VCaP (cell line): Measurements from ENCODE around the gene STXBP5.

Experiments used
- H3K27ac ChIP-seq: fragments of 450-650 bp; 2 replicates; pipeline ENCODE4 v1.5.1; 2017
- CTCF ChIP-seq: fragments of 450-650 bp; conservative IDR thresholded peaks from 2 replicates; pipeline ENCODE4 v1.5.1; 2017; ENCODE audit warnings: mild to moderate bottlenecking, moderate library complexity

STXBP5 gene

GRCh38 chr6:147204060-147204785, at the start of gene STXBP5:
TSS of gene STXBP5 (plus strand) at chr6:147204417. CDS start at chr6:147204533, 116 bp downstream.
- TF ChIP-seq CTCF: no peak
- H3K27ac ChIP-seq: peak within 1 kb of the TSS; percentile 99

GRCh38 chr6:147154454-147154853, 49.8 kb upstream of the STXBP5 start:
- no peak for TF ChIP-seq CTCF

GRCh38 chr6:147156218-147156617, 48.0 kb upstream of the STXBP5 start:
- no peak for TF ChIP-seq CTCF

More at GRCh38 chr6:147154454-147154853, 49.8 kb upstream of the STXBP5 start:
- H3K27ac ChIP-seq: no peak overlapping the region

GRCh38 chr6:147156799-147157382, 47.3 kb upstream of the STXBP5 start:
- H3K27ac ChIP-seq: no peak overlapping the region
- TF ChIP-seq CTCF: no peak

More at GRCh38 chr6:147156218-147156617, 48.0 kb upstream of the STXBP5 start:
- H3K27ac ChIP-seq: no peak overlapping the region

- no peak overlapping the region for H3K27ac ChIP-seq
- no peak for TF ChIP-seq CTCF
Observed at GRCh38 chr6:147157930-147158329, 46.3 kb upstream of the STXBP5 start.

- TF ChIP-seq CTCF: no peak
- H3K27ac ChIP-seq: no peak overlapping the region
Observed at GRCh38 chr6:147158881-147159280, 45.3 kb upstream of the STXBP5 start.

- no peak for TF ChIP-seq CTCF
- no peak overlapping the region for H3K27ac ChIP-seq
Observed at GRCh38 chr6:147159536-147160374, 44.5 kb upstream of the STXBP5 start.
